H9 (cell line): ENCODE measurements around the gene NKX2-3. TPM values are rescaled to one million over a fixed set of nuclear protein-coding genes. Genes with fewer than 3 reads are reported as not detected.

ENCODE experiments used
- DNase-seq: peaks from one replicate; pipeline ENCODE4 v3.0.0-alpha.2; 2017
- H2AFZ ChIP-seq: one replicate; pipeline ENCODE4 v1.6.1; 2013; ENCODE audit warnings: mild to moderate bottlenecking, low read length, control low read depth, moderate library complexity
- H2AK5ac ChIP-seq: 2 replicates; pipeline ENCODE4 v1.6.1; 2013; ENCODE audit warnings: low read length, control low read depth, mixed read lengths; ENCODE audit not compliant: insufficient read length
- H2BK120ac ChIP-seq: one replicate; pipeline ENCODE4 v1.6.1; 2013; ENCODE audit warnings: low read depth, mild to moderate bottlenecking, low read length, control low read depth, inconsistent platforms; ENCODE audit not compliant: poor library complexity, severe bottlenecking
- H2BK12ac ChIP-seq: 2 replicates; pipeline ENCODE4 v1.6.1; 2013; ENCODE audit warnings: low read length, control low read depth, mixed read lengths, low read depth; ENCODE audit not compliant: insufficient read length
- H2BK15ac ChIP-seq: 2 replicates; pipeline ENCODE4 v1.6.1; 2013; ENCODE audit warnings: low read depth, low read length, control low read depth
- H2BK20ac ChIP-seq: one replicate; pipeline ENCODE4 v1.6.1; 2013; ENCODE audit warnings: low read depth, mild to moderate bottlenecking, low read length, control low read depth, inconsistent platforms; ENCODE audit not compliant: poor library complexity, severe bottlenecking
- H2BK5ac ChIP-seq: 2 replicates; pipeline ENCODE4 v1.6.1; 2013; ENCODE audit warnings: low read length, control low read depth, mixed read lengths; ENCODE audit not compliant: insufficient read length
- H3K14ac ChIP-seq: 2 replicates; pipeline ENCODE4 v1.6.1; 2013; ENCODE audit warnings: low read length, control low read depth; ENCODE audit not compliant: insufficient read depth
- H3K18ac ChIP-seq: 2 replicates; pipeline ENCODE4 v1.6.1; 2013; ENCODE audit warnings: low read depth, mild to moderate bottlenecking, mixed read lengths, low read length, control low read depth; ENCODE audit not compliant: insufficient read length
- H3K23ac ChIP-seq: 2 replicates; pipeline ENCODE4 v1.6.1; 2013; ENCODE audit warnings: low read length, control low read depth, mixed read lengths, low read depth; ENCODE audit not compliant: insufficient read length
- H3K23me2 ChIP-seq: 2 replicates; pipeline ENCODE4 v1.6.1; 2013; ENCODE audit warnings: low read depth, mild to moderate bottlenecking, mixed read lengths, low read length, control low read depth; ENCODE audit not compliant: insufficient read length, poor library complexity, severe bottlenecking
- H3K27ac ChIP-seq: 2 replicates; pipeline ENCODE4 v1.5.1; 2013; ENCODE audit warnings: low read length, control low read depth, mixed read lengths, low read depth; ENCODE audit not compliant: insufficient read length
- H3K27me3 ChIP-seq: 2 replicates; pipeline ENCODE4 v1.6.1; 2013; ENCODE audit warnings: low read length, control low read depth, inconsistent platforms; ENCODE audit not compliant: insufficient read depth
- H3K4ac ChIP-seq: 2 replicates; pipeline ENCODE4 v1.6.1; 2013; ENCODE audit warnings: low read depth, mild to moderate bottlenecking, control low read depth, inconsistent platforms, low read length, moderate library complexity
- H3K4me1 ChIP-seq: 2 replicates; pipeline ENCODE4 v1.6.1; 2013; ENCODE audit warnings: low read length, control low read depth, inconsistent platforms; ENCODE audit not compliant: insufficient read depth
- H3K4me2 ChIP-seq: 2 replicates; pipeline ENCODE4 v1.6.1; 2013; ENCODE audit warnings: low read length, control low read depth, mixed read lengths; ENCODE audit not compliant: insufficient read length, insufficient read depth
- H3K56ac ChIP-seq: 2 replicates; pipeline ENCODE4 v1.6.1; 2013; ENCODE audit warnings: low read depth, mild to moderate bottlenecking, mixed read lengths, low read length, control low read depth; ENCODE audit not compliant: insufficient read length
- H3K79me1 ChIP-seq: 2 replicates; pipeline ENCODE4 v1.6.1; 2013; ENCODE audit warnings: low read depth, mild to moderate bottlenecking, moderate library complexity, low read length, control low read depth, inconsistent platforms; ENCODE audit not compliant: insufficient read depth, poor library complexity, severe bottlenecking
- H3K79me2 ChIP-seq: 2 replicates; pipeline ENCODE4 v1.6.1; 2013; ENCODE audit warnings: low read length, control low read depth, inconsistent platforms; ENCODE audit not compliant: insufficient read depth
- H3K9ac ChIP-seq: 2 replicates; pipeline ENCODE4 v1.6.1; 2013; ENCODE audit warnings: low read length, control low read depth, mixed read lengths; ENCODE audit not compliant: insufficient read length; ENCODE audit errors: extremely low read depth
- H3K9me3 ChIP-seq: one replicate; pipeline ENCODE4 v1.6.1; 2013; ENCODE audit warnings: low read depth, low read length, inconsistent platforms; ENCODE audit not compliant: control insufficient read depth
- H3T11ph ChIP-seq: one replicate; pipeline ENCODE4 v1.6.1; 2013; ENCODE audit warnings: mild to moderate bottlenecking, low read length, control low read depth, inconsistent platforms
- H4K20me1 ChIP-seq: one replicate; pipeline ENCODE4 v1.6.1; 2013; ENCODE audit not compliant: control insufficient read depth, insufficient read length, insufficient read depth
- H4K5ac ChIP-seq: 2 replicates; pipeline ENCODE4 v1.6.1; 2013; ENCODE audit warnings: low read depth, mild to moderate bottlenecking, mixed read lengths, low read length, control low read depth; ENCODE audit not compliant: insufficient read length
- H4K8ac ChIP-seq: replicated peaks from 2 replicates; pipeline ENCODE4 v1.6.1; 2013; ENCODE audit warnings: low read length, control low read depth, mixed read lengths, low read depth; ENCODE audit not compliant: insufficient read length
- H4K91ac ChIP-seq: 2 replicates; pipeline ENCODE4 v1.6.1; 2013; ENCODE audit warnings: low read depth, mild to moderate bottlenecking, moderate library complexity, mixed read lengths, low read length, control low read depth; ENCODE audit not compliant: insufficient read length
- H3K27ac Mint-ChIP-seq, 3 experiments: 2 replicates in 2 of 3; 3 replicates in 1 of 3; pipeline ENCODE4 v1.8.0; 2020 to 2021; ENCODE audit warnings: mixed read lengths in 3 of 3, mild to moderate bottlenecking in 1 of 3, moderate library complexity in 1 of 3
- H3K27me3 Mint-ChIP-seq: 2 replicates; pipeline ENCODE4 v1.8.0; 2021; ENCODE audit warnings: low read depth, mild to moderate bottlenecking, moderate library complexity, mixed read lengths
- H3K36me3 Mint-ChIP-seq, 3 experiments: 2 replicates in 2 of 3; 3 replicates in 1 of 3; pipeline ENCODE4 v1.8.0; 2020 to 2021; ENCODE audit warnings: low read depth in 3 of 3, mixed read lengths in 3 of 3; ENCODE audit not compliant: insufficient read depth in 1 of 3
- H3K4me1 Mint-ChIP-seq, 2 experiments: 2 replicates each; pipeline ENCODE4 v1.8.0; 2020; ENCODE audit warnings: mixed read lengths in 2 of 2
- H3K4me3 Mint-ChIP-seq, 2 experiments: 2 replicates in 1 of 2; 3 replicates in 1 of 2; pipeline ENCODE4 v1.8.0; 2020 to 2021; ENCODE audit warnings: mild to moderate bottlenecking in 2 of 2, mixed read lengths in 2 of 2, moderate library complexity in 1 of 2
- H3K9me3 Mint-ChIP-seq, 2 experiments: 2 replicates in 1 of 2; 3 replicates in 1 of 2; pipeline ENCODE4 v1.8.0; 2020; ENCODE audit warnings: mild to moderate bottlenecking in 2 of 2, mixed read lengths in 2 of 2, moderate library complexity in 1 of 2
- CTCF ChIP-seq: fragments of 200-600 bp; sonication (generic); conservative IDR thresholded peaks from 3 replicates; pipeline ENCODE4 v1.8.0; 2021; ENCODE audit warnings: antibody characterized with exemption, mild to moderate bottlenecking
- WGBS: extraction: QIAGEN DNeasy Blood & Tissue Kit; methylation state at CpG from one replicate; pipeline ENCODE4 v1.1.7; 2013; ENCODE audit warnings: missing lambda C conversion rate, low lambda C conversion rate, mixed read lengths; ENCODE audit not compliant: insufficient read length; ENCODE audit errors: extremely low coverage; 5-methylcytosine and 5-hydroxymethylcytosine counted together
- total RNA-seq: library from RNA; stranded (reverse); gene quantifications from 2 replicates; pipeline ENCODE4 v1.2.1, GENCODE V29; 2021

Gene NKX2-3
- total RNA-seq, 1 experiment from 2014 or later = not detected

GRCh38 chr10:99523251-99523773, 9.4 kb upstream of the NKX2-3 start:
- H3K9me3 Mint-ChIP-seq = peaks cover 5% of the 10 kb centered on the region in 2 experiments; a peak in 3 of 5 replicates
- Histone ChIP-seq H3K23me2 (peaks cover 5% of the 10 kb centered on the region), H4K8ac (no peak overlapping the region), H3K18ac (no peak overlapping the region), H2BK12ac (no peak overlapping the region), H3K4me1 (peaks cover 4% of the 10 kb centered on the region; the same call in 1 of the 2 replicates), H3K79me2 (no peaks in the 10 kb centered on the region), H2AFZ (no peak overlapping the region), H3K9ac (no peak overlapping the region), H3K4ac (no peak overlapping the region), H2AK5ac (no peak overlapping the region), H3K14ac (no peak overlapping the region), H4K20me1 (no peaks in the 10 kb centered on the region), H2BK120ac (no peak overlapping the region), H4K91ac (no peak overlapping the region), H3T11ph (no peak overlapping the region), H2BK20ac (no peak overlapping the region), H2BK5ac (no peak overlapping the region), H3K23ac (no peak overlapping the region), H3K56ac (no peak overlapping the region), H3K27ac (no peak overlapping the region), H3K27me3 (peaks cover 97% of the 10 kb centered on the region), H3K9me3 (no peaks in the 10 kb centered on the region), H4K5ac (no peak overlapping the region), H3K4me2 (peak overlapping the region; percentile 80), H3K79me1 (no peaks in the 10 kb centered on the region), H2BK15ac (no peak overlapping the region)
- peak overlapping the region; percentile 59 to 76 for H3K4me3 Mint-ChIP-seq
- peaks cover 40 to 67% of the 10 kb centered on the region in 2 experiments for H3K4me1 Mint-ChIP-seq
- no CpG with 5 or more reads among the region's 25 CpGs for WGBS
- peaks cover 99% of the 10 kb centered on the region for H3K27me3 Mint-ChIP-seq
- DNase-seq = peak; percentile 81
- no peaks in the 10 kb centered on the region for H3K36me3 Mint-ChIP-seq
- H3K27ac Mint-ChIP-seq = no peak overlapping the region
- TF ChIP-seq CTCF = no peak
